GM19239 (cell line): ENCODE data around the gene HOXC4.
A peak's percentile ranks its signal among the peaks of the same experiment; 100 is the strongest.

ENCODE experiments used
- DNase-seq: peaks from one replicate; pipeline ENCODE4 v3.0.0; 2011; ENCODE audit warnings: low spot score; ENCODE audit not compliant: insufficient read length
- FAIRE-seq: peaks from 2 replicates; lab custom pipeline; 2011; peaks lifted over from hg19 to GRCh38; lab: Jason Lieb, UNC

The HOXC4 gene

DNA sequence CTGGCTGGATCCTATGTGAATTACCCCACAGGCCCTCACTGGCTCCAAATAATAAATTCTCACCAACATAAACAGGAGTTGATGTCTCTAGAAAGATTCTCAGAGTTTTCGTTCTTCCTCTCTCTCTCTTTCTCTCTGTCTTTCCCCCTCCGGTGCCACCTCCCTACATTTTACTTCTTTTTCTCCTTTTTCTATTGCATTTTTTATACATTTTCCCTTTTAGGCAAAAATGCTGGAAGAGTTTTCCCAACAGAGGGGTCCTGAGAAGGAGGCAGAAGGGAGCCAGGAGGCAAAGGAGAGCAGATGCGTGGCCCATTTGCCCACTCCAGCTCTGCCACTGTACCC is 26.2 kb upstream of the HOXC4 start:
- DNase-seq = no peak
- no peak for FAIRE-seq

DNA sequence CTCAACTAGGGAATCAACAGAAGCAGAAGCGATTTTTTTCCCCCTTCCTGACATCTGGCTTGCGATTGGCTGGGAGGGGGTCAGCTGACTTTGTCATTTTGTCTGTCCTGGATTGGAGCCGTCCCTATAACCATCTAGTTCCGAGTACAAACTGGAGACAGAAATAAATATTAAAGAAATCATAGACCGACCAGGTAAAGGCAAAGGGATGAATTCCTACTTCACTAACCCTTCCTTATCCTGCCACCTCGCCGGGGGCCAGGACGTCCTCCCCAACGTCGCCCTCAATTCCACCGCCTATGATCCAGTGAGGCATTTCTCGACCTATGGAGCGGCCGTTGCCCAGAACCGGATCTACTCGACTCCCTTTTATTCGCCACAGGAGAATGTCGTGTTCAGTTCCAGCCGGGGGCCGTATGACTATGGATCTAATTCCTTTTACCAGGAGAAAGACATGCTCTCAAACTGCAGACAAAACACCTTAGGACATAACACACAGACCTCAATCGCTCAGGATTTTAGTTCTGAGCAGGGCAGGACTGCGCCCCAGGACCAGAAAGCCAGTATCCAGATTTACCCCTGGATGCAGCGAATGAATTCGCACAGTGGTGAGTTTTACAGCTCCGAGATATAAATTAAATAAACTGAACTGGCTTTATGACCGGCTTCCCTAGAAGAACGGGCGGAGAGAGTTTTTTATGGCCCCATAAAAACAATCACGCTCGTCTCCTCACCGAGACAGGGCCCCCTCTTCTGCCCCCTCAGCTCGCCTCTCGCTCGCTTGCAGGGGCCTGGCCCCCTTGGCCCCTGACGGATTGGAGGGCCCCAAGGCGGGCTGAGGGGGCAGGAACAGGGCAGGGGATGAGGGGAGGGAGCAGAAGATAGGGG is 25.1 kb upstream of the HOXC4 start, which contains the start of gene HOXC6:
Gene HOXC6 (plus strand): TSS at position 127 of the 888 bp plus-strand sequence. CDS start 82 bp downstream, at position 209.
- DNase-seq (no peak), FAIRE-seq (no peak)

DNA sequence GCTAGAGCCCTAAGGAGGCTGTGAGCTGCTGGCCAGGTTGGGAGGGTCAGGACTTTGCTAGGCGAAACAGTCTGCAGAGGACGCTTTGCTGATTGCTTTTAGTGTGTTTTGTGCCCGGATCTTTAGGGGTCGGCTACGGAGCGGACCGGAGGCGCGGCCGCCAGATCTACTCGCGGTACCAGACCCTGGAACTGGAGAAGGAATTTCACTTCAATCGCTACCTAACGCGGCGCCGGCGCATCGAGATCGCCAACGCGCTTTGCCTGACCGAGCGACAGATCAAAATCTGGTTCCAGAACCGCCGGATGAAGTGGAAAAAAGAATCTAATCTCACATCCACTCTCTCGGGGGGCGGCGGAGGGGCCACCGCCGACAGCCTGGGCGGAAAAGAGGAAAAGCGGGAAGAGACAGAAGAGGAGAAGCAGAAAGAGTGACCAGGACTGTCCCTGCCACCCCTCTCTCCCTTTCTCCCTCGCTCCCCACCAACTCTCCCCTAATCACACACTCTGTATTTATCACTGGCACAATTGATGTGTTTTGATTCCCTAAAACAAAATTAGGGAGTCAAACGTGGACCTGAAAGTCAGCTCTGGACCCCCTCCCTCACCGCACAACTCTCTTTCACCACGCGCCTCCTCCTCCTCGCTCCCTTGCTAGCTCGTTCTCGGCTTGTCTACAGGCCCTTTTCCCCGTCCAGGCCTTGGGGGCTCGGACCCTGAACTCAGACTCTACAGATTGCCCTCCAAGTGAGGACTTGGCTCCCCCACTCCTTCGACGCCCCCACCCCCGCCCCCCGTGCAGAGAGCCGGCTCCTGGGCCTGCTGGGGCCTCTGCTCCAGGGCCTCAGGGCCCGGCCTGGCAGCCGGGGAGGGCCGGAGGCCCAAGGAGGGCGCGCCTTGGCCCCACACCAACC is 23.9 kb upstream of the HOXC4 start:
- no peak for DNase-seq
- no peak for FAIRE-seq

DNA sequence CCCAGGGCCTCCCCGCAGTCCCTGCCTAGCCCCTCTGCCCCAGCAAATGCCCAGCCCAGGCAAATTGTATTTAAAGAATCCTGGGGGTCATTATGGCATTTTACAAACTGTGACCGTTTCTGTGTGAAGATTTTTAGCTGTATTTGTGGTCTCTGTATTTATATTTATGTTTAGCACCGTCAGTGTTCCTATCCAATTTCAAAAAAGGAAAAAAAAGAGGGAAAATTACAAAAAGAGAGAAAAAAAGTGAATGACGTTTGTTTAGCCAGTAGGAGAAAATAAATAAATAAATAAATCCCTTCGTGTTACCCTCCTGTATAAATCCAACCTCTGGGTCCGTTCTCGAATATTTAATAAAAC is 23.2 kb upstream of the HOXC4 start:
- DNase-seq (no peak), FAIRE-seq (no peak)

DNA sequence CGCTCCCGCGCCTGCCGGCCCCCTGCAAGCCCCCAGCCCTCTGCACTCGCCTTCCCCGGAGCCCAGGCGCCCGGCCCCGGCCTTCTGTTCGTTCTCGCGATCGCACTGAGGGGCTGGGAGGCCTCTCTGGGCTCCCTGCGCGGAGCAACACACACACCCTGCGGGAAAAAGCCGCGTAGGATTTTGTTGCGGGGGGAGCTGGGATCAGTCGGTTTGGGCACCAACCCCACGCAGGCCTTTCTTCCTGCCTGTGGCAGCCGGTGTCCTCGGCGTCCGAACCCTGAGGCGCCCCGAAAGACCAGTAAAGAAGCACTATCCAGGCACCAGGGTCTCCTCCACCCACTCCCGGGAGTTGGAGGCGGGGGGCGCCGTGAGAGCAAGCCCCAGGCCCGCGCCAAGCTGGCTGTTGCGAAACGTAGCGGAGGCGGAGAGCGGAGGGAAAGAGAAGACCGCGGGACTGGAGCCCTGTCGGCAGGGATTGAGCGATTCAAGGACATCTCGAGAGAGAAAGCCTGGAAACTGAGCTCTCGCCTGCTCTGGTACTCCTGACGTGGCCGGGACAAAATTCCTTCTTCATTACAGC is 22.7 kb upstream of the HOXC4 start:
- DNase-seq = no peak
- no peak for FAIRE-seq

DNA sequence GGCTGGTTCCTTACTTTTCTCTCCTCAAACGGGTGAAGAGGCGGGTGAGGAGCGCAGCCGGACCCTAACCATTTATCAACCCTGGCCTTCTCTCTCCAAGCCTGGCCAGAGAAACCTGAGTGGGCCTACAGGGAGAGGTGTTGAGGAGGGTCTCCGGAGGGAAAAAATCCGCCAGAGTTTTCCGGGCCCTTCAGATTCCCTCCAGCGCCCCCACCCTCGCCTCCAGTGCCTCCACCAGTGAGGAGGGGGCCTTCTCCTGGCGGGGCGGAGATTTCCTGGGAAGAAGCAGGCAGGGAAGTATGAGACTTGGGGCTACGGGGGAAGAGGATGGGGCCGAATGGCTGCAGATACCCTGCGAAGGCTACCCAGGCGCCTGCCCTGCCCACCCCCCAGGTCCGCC is 22.2 kb upstream of the HOXC4 start:
- DNase-seq (no peak), FAIRE-seq (no peak)

DNA sequence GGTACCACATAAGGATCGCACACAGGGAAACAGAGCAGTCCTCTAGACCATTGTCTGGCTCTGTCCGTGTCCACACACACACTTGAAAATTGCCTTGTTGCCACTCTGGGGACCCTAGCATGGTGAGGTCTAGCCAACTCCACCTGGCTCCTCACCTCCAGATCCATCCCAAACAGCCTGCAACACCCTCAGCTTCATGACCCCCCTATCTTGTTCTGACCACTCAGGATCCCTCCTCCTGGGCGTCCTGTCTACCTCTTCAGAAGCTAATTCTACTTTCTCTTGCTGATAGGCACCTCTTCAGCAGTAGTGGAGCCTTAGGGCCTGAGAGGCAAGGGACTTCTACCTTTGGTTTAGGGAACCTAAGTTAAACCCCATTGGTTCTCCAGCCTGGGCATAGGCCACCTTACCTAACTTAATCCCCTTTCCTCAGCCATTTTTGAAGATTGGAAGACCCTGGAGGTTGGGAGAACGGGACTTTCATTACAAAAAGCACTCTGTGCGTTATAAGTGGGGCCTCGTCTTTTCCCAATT is 21.5 kb upstream of the HOXC4 start:
- FAIRE-seq = no peak
- no peak for DNase-seq

DNA sequence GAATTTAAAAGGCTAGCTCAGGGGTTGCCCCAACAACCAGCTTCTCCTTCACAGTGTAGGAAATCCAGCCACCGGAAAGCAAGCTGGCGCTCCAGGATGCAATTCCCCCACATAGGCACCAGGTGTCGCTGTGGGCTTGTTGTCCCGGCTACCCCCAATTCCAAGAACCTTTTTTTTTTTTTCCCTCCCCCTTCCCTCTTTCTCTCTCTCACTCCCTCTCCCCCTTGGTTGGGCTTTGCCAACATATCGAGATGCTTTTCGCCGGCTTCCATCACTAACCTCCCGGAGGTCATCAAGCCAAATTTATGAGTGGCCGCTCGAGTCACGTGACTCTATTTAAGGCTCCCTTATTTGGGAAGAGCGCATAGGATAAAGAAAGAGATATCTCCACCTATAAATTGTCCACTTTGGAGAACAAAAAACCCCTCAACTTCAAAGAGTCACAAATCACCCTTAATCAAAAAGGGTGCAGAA is 21.0 kb upstream of the HOXC4 start, which contains the start of gene HOXC5:
Gene HOXC5 (plus strand): TSS at position 424 of the 474 bp plus-strand sequence. CDS start 73 bp downstream, outside the sequence.
- FAIRE-seq = peak; percentile 88
- DNase-seq = peak; percentile 85

DNA sequence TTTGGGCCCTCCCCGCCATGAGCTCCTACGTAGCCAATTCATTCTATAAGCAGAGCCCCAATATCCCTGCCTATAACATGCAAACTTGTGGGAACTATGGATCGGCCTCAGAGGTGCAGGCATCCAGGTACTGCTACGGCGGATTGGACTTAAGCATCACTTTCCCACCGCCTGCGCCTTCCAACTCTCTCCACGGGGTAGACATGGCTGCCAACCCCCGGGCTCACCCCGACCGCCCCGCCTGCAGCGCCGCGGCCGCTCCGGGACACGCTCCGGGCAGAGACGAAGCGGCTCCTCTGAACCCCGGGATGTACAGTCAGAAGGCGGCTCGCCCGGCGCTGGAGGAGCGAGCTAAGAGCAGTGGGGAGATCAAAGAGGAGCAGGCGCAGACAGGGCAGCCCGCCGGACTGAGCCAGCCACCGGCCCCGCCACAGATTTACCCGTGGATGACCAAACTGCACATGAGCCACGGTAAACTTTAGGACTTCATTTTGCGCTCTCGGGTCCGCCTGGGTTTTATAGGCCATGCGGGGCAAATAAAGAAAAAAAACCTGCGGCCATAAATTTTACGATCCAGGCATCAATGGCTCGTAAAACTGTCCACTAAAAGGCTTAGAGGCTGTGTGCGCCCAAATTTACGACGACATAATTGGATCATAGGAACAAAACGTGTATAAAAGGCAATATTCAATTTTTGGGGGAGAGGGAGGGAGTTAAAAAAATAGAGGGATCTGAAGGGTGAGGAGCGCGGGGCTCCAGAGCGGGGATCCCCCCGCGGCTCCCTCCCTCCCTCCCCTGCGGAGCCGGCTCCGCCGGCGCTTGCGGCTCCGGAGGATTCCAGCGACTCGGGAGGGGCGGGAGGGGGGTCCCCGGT is 20.3 kb upstream of the HOXC4 start:
- no peak for DNase-seq
- no peak for FAIRE-seq

DNA sequence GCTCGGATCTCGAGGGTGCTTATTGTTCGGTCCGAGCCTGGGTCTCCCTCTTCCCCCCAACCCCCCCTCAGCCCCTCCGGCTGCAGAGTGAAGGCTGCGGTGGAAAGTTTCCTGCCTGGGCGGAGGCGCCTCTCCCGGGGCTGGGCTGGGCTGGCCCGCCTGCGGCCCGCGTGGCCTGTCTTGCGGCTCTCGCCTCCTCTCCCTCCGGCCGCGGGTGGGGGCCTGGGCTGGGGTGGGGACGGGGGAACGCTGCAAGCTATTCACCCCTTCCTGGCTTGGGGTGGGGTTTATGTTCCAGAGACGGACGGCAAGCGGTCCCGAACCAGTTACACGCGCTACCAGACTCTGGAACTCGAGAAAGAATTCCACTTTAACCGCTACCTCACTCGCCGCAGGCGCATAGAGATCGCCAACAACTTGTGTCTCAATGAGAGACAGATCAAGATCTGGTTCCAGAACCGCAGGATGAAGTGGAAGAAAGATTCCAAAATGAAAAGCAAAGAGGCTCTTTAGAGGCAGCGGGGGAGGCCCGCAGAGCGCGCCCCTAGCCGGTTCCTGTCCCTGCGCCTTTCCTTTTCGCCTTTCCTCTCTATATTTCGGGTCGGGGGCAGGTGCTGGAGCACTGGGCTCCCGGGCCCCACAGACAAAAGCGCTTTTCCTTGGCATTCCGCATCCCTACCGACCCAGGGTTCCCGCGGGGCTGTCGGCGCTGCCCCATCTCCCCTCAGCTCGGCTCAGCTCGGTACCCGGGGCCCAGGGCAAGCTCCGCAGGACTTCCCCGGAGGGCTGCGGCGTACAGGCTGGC is 19.5 kb upstream of the HOXC4 start:
- DNase-seq = no peak

DNA sequence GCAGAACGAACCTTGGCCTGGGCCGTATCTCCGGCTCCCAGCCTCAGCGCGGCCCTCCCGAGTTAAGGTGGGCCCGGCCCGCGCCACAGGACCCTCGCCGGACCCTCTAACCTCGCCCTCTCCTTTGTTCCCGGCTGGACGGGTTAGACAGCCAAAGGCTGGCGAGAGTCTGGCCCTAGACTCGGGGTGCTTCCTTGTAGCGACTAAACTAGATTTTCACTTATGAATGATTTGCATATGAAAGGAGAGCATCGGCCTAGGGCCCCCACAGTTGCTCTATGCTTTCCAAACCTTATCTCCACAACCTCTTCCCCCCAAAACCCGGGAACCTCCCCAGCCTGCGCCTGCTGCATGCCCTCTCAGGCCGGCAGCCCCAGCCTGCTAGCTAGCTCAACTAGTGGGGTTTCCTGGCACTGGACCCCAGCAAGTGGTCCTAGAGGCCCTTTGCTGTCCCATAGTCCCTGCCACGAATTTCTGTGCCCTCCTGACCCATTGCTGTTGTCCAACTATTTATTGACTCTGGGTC is 18.8 kb upstream of the HOXC4 start:
- no peak for FAIRE-seq
- no peak for DNase-seq

More for the DNA sequence above, 19.5 kb upstream of the HOXC4 start:
- no peak for FAIRE-seq

DNA sequence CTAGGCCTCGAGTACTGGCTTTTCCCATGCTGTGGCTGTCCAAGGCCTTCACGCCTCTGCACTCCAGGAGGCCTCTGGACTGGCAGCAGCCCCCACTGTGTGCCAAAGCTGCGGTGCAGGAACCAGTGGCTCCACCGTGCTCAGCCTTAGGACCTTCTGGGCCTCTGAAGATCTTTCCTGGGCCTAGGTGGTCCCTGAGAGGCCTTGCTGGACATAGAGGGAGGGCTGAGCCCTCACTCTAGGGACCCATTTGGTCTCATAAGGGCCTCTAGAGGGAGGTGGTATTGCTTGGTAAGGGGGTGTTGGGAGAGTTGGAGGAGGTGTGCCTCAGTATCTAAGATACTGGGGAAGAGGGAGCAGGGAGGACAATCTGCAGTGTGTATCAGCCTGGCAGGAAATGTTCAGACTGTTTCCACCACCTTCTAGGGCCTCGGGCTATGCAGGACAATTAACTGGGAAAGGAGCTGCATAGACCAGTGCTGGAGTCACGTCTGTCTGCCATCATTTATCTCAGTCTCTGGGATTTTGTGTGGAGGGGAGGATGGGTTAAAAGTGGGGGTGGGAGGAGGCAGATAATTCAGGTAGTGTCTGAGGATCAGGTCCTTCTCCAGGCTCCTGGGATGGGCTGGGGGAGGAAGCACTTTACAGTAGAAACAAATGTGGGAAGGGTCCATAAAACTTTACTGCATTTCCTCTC is 17.9 kb upstream of the HOXC4 start:
- no peak for FAIRE-seq

DNA sequence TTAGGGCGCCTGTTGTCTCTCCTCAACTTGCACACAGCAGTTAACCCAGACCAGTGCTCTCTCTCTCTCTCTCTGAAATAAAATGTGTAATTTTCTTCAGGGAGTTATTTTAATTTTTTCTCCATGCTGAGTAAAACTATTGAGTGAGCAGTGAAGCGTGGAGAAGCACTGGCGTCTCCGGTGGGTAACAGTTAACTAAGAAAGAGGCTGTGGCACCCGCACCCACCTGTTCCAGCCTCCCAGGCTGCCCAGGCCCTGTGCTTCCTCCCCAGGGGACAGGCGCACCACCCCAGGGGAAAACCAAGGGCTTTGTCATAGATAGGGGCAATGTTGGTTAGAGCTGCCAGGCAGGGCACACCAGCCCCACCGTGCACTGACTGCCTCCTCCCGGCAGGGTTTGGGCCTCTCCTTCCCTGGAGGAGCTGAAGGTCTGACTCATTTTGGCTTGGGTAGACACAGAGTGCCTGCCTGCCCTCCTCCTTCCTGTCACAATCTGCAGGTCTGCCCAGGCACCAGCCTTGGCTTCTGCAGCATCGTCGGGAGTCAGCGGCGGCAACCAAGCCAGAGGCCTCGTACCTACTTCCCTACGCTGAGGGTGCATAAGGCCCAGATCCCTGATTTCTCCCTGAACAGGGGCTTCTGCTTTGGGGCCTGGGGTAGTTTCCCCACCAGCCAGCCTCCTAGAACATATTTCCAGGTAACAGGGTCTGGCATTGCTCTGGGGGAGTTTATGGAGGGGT is 16.8 kb upstream of the HOXC4 start:
- no peak for FAIRE-seq
- DNase-seq = no peak

More for the DNA sequence above, 17.9 kb upstream of the HOXC4 start:
- no peak for DNase-seq

DNA sequence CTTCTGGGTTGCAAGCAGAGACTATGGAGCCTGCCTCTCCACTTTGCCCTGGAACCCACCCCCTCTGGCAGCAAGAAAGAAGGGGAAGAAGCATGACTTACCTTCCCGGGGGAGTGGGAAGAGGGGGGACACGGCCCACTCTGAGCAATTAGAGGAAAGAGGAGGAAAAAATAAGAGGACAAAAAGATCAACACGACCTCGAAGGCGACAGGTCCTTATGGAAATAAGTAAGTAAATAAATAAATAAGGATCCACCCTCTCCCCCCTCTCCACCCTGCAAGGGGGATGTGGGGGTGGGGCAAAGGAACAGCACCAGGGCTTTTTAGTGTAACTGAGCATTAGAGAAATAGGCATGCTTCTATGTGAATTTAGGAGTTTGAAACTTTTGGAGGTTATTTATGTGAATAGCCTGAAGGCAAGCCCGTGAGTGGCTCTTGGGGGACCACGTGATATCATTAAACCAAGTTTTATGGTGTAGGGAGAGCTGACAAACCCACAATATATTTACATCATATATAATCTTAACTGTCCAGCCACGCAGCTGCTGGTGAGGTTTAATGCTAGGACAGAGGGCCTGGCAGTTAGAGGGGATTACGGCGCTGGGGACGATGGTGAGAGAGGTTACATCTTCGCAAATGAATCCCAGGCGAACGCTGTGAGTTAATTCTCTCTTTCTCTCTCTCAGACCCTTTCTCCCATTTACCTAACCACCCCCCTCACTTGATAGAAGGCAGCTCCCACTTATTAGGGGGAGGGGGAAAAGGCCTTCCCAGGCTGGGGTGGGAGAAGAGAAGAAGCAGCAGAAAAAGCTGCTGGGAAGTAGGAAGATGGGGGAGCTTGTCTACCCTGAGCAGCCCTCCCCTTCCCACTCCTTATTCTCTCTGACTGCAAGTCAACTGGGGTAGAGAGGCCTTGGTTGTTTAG is 16.0 kb upstream of the HOXC4 start:
- DNase-seq (no peak), FAIRE-seq (no peak)

DNA sequence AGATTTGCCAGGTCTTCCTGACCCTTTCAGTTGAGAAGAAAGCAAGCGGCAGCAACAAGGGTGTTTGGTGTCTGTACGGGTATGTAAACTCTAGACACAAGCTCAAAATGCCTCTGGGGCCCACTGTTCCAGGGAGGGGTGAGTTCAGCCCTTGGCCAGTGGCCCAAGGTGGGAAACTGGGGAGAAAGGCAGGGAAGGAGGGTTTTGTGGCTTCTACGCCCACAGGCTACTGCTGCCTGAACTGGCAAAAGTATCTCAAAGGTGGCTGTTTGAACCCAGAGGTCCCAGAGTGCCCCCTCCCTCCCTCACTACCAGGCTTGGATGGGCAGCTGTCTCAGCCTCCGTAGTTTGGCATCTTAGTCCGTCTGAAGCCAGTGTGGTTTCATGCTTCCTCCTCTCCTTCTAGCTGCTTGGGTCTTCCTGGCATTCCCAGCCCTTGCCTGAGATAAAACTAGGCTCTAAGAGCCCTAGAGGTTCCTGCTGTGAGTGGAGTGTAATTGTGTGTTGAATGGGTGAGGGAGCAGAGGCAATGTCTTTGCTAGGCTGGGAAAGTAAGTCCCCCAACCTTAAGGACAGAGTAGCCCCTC is 15.3 kb upstream of the HOXC4 start:
- DNase-seq (no peak), FAIRE-seq (no peak)
